Activated CD4-positive, alpha-beta T cell treated with anti-CD3 and anti-CD28 coated beads for 48 hours (primary cell): ENCODE results near the gene GTSE1.
"Not testable (repeated sequence)": the region's sequence is repeated elsewhere in the genome, so short reads cannot be mapped to it uniquely, and the experiment has no call there.

Source experiments
- DNase-seq: peaks from one replicate; pipeline ENCODE4 v3.0.0-alpha.2; 2020

The GTSE1 gene

GRCh38 chr22:46296257-46297150 is at the start of gene GTSE1:
GTSE1 (plus strand) TSS chr22:46296870; CDS start chr22:46297401, 531 bp downstream.
- peak; percentile 98 for DNase-seq

DNA sequence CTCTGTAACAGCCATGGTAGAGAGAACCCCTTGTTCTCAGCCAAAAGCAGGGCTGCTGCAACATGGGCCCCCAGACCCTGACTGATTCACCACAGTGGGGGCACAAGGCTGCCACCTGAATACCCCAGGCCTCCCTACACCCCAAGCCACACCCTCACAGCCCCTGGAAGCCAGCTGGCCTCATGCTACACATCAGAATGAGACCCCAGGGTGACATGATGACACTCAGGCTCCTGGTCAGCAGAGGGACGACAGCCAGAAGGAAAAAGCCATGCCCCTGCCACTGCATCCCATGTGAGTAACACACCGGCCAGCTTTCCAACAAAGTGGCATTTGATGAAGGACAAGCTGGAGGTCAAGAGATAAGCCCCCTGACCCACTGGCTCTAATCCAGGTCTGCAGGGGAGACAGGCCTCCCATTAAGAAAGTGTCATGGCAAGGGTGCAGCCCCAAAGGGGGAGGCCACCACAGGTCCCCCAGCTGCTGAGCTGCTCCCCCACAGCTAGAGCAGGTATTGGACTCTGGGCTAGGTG is 49.2 kb upstream of the GTSE1 start:
- DNase-seq: no peak

DNA sequence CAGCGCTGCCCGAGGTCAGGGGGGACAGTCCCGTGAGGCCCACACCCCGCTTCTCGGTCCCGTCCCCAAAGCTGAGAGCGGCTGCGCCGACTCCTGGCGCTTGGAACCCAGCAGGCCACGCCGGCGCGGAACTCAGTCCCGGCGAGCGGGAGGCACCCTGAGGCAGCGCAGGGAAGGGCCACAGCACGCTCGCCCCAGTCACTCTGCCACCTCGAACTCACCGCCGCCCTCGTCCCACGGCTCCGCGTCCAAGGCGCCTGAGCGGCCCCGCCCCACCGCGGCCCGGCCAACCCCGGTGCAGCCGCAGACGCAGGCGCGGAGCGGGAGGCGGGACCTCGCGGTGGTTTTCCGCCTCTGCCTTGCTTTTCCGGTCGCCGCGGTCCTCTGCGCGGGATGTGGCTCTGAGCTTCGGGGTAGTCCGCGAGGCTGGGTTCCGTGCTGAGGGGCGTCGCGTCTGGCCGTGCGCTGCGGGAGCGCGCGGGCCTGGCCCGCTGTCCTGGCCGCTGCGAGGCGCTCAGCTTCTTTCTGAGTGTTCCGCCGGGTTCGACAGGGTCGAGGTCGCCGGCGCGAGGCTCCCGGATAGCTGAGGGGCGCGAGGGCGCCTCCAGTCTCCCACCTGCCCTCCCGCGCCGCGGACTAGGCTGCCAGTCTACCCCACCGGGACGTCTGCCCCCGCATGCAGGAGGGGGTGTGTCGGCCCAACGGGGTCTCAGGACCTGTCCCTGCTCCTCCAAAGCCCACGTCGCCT is 46.5 kb upstream of the GTSE1 start, which contains the start of gene CDPF1:
Gene CDPF1 (minus strand): TSS at position 259 of the 748 bp plus-strand sequence. CDS start 2,009 bp downstream, outside the sequence.
- DNase-seq: peak; percentile 91

DNA sequence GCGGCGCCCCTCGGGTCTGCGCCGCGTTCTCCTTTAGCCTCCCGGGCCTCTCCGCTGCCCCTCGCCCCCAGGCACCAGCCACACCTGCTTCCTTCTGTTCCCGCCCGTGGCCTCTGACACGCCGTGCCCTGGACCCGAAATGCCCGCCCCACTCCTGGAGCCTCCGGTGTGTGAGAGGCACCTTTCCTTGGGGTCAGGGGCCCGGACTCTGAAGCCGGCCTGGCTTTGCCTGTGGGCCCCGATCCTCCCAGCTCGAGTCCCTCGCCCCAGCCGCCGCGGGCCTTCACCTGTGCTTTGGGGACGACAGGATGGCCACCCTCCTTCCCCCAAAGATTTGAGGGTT is 45.9 kb upstream of the GTSE1 start:
- peak; percentile 20 for DNase-seq

DNA sequence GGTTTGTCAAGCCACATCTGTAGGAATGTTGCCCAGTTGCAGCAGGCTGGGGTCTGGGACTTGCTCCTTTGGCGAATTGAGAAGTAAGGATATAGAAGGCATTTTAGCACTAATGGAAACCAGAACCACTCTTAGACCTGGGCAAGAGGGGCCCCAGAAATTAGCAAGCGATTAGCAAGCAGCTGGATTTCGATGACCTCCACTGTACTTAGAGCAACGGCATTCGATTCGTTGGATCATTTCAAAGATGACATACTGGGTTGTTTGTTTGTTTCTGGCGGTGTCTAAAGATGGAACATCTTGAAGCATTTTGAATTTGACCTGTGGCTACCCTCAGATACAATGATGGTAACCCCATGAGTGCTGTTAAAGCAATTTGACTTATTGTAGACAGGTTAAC is 45.4 kb upstream of the GTSE1 start:
- DNase-seq: no peak

DNA sequence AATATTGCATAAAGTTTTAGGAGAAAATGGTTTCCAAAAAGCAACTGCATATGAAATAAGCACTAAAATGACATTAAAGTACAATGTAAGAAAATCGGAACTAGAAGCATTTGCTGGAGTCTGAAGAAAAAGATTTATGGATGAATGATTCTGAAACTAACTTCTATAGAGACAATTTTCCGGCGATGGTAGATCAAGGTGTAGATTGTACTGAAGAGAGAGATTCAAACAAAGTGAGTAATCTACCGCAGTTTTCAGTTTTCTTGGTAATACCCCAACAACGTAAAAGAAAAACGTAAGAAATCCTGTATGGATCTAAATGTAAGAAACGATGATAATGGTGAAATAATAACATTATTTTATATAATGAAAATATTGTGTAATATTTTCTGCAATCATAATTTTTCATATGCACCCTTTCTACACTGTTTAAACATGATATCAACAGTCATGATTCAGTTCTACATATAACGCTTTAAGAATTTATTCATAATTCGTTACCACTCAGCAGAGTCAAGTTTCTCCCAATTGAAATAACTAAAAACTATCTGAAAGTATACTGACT is 44.8 kb upstream of the GTSE1 start:
- DNase-seq: no peak

GRCh38 chr22:46256358-46256958 is 40.2 kb upstream of the GTSE1 start:
- no peak for DNase-seq

DNA sequence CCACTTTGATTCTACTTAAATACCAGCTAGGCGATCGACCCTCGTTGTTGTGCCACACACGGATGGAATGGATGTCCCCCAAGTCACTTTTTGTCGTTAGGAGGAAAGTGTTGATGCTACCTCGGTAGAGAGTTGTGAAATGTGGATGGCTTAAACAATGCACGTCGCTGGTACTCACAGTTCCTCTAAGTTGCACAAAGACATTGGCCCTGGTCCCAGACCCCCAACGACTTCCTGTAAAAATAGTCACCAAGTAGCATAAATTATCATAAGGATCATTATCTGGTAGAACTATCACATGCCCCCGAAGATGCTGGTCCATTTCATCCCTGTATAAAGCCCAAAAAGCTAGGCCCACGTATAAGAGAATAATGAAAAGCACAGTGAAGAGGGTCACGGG is 37.3 kb upstream of the GTSE1 start:
- DNase-seq: no peak

DNA sequence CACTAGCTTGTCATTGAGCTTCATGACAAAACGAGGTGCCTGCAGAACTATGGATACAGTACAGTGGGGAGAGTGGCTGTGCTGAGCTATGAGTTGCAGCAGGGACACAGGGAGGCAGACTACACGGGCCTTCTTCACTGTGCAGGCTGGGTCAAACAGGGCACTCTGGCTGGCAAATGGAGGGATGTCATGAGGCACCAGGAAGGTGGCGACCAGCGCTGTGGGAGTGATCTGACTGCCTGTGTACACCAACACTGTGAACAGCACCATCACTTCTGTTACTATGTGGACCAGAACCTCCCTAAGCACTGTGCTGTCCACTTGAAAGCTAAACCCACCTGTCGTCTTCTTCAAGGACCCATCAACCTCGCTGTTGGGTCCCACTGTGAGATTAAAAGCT is 36.6 kb upstream of the GTSE1 start:
- DNase-seq: no peak

DNA sequence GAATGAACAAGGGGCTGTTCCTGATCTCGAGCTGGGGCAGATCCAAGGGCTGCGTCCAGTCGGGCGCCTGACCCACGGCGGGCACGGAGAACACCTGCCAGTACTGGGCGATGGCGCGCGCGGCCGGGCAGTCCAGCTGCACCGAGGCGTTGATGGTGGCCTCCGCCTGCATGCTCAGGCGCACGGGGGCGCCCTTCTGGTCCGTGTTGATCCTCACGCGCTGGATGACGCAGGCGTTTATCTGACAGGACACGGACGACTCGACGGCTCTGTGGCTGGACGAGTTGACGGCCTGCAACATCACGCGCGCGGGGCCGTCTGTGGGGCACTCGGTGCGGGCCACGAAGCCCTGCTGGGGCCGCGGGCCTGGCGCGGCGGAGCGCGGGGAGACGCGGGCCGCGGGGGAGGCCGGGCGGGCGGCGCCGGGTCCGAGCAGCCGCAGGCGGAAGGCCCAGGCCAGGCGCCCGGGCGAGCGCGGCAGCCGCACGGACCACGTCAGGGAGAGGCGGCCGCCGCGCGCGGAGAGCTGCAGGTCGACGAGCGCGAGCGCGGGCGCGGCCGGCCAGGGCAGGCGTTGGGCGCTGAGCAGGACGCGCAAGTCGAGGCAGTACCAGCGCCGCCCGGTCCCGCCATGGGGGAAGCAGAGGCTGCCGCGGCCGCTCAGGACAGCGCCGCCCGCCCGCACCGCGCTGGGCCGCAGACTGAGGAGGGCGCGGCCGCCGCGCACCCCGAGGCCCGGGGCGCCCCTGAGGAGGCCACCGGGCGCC is 34.0 kb upstream of the GTSE1 start:
- peak; percentile 56 for DNase-seq

DNA sequence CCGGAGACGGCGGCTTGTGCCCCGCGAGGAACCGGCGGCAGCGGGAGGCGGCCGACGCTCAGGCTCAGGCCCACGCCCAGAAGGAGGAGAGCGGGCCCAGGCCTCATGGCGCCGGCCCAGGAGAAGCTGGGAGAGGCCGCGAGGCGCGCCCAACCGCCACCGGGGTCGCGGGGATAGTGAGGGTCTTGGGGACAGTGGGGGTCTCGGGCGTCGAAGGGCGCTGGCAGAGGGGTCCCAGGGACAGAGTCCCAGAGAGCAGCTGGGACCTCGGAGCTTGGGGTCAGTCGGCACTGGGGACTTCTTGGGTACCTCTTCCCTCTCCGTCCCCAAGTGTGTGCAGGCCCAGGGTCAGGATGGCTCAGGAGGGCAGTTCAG is 33.5 kb upstream of the GTSE1 start, which contains the start of gene PKDREJ:
Gene PKDREJ (minus strand): TSS at position 128 of the 375 bp plus-strand sequence. CDS start 21 bp downstream, at position 107.
- no peak for DNase-seq

DNA sequence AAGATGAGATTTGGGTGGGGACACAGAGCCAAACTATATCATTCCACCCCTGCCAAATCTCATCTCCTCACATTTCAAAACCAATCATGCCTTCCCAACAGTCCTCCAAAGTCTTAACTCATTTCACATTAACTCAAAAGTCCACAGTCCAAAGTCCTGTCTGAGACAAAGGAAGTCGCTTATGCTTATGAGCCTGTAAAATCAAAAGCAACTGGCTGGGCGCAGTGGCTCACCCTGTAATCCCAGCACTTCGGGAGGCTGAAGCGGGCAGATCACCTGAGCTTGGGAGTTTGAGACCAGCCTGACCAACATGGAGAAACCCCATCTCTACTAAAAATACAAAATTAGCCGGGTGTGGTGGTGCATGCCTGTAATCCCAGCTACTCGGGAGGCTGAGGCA is 32.1 kb upstream of the GTSE1 start:
- not testable (repeated sequence) for DNase-seq

DNA sequence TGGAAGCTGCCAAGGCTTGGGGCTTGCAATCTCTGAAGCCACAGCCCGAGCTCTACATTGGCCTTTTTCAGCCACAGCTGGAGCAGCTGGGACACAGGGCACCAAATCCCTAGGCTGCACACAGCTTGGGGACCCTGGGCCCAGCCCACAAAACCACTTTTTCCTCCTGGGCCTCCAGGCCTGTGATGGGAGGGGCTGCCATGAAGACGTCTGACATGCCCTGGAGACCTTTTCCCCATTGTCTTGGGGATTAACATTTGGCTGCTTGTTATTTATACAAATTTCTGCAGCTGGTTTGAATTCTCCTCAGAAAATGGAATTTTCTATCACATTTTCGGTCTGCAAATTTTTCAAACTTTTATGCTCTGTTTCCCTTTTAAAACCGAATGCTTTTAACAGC is 31.0 kb upstream of the GTSE1 start:
- not testable (repeated sequence) for DNase-seq

GRCh38 chr22:46267431-46268279 is 29.0 kb upstream of the GTSE1 start, which contains the start of gene TTC38:
TTC38 (plus strand) TSS chr22:46268008; CDS start chr22:46268040, 32 bp downstream.
- DNase-seq: peak; percentile 43

DNA sequence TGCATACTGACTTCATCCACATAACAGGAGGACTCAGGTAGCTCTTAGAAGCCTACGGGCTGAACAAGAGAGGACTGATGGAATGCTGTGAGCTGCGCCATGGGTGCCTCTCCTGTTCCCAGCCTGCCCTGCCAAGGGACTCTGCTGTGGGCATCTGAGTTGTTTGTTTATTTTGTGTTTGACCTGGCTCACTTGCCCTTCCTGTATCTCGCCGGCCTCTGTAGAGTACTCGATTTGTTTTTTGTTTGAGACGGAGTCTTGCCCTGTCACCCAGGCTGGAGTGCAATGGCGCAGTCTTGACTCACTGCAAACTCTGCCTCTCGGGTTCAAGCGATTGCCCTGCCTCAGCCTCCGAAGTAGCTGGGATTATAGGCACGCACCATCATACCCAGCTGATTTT is 27.1 kb upstream of the GTSE1 start:
- DNase-seq: no peak

DNA sequence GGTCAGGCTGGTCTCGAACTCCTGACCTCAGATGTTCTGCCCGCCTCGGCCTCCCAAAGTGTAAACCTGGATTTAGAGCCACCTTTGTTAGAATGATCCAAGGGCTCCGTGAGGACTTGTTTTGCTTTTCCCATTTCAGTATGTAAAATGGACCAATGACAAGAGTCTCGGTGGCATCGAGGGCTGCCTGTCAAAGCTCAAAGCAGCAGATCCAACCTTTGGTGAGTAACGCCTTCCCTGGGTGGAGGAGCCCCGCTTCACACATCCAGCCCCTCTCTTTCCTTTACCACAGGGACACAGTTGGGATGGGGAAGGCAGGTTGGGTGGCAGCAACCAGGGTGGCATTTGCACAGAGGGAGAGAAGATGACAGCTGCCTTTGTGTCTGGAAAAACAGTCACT is 24.5 kb upstream of the GTSE1 start:
- DNase-seq: no peak

DNA sequence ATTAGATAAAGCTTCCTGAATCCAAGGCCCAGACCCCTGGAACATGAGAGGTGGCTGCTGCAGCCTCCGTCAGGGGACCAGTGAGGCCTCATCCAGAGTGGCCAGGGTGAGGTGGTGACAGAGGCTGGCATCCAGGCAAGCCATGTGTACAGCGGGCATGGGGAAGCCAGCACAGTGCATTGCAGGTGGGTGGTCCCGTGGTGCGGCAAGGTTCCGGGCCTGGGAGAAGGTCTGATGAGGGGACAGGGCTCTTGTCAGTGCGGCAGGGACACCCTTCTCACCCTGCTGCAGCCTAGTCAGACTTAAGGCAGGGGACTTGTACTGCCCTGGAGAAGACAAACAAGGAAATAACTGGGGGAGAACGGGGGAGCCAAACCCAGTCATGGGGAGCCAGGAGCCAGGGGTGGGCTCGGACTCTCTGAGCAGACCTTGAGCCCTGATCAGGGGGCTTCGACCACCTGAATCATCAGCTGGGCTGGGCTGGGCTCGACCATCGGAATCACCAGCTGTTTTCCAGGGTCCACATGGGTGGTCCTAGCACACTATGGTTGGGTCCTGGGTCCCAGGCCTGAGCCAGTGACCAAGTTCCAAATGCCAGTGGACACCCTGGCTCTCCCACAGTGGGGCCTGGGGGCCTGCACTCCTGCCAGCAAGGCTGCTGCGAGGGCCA is 23.8 kb upstream of the GTSE1 start:
- DNase-seq: no peak

DNA sequence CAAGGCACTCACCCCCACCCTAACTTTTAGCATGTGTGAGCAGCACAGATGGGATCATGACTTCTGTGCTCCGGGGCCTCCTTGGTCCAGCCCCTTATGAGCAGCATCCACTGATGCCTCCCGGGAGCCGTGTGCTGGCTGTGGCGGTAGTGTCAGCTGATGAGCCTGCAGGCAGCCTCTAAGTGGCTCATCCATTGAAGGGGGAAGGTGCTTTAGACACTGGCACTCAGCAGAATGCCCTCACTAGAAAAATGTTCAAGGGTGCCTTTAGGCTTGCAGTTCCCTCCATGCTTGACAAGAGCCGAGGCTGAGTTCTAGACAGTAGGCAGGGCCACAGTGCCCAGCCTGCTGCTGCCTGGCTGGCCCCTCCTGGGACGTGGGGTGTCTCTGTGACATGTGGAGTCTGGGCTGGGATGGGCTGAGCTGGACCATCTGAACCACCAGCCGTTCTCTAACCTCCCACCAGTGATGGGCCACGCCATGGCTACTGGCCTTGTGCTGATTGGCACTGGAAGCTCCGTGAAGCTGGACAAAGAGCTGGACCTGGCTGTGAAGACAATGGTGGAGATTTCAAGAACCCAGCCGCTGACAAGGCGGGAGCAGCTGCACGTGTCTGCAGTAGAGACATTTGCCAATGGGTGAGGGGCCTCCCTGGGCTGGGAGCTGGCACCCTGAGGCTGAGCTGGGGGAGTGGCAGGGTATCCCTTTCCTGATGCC is 23.1 kb upstream of the GTSE1 start:
- DNase-seq: no peak

GRCh38 chr22:46274381-46274780 is 22.3 kb upstream of the GTSE1 start:
- DNase-seq: no peak
